Endothelial cell of umbilical vein (primary cell): Measurements from ENCODE around the gene SSC5D. TPM values are rescaled to one million over a fixed set of nuclear protein-coding genes. Genes with fewer than 3 reads are reported as not detected.

ENCODE experiments used
- BruUV-seq: library from RNA; stranded (reverse); fragments of 400-500 nt; replicated peaks from 2 replicates; lab custom pipeline; 2021; lab: Mats Ljungman, UMichigan
- CTCF ChIA-PET: fragments of 300-600, 350-600 bp; sonication (Branson Sonifier 250); formaldehyde crosslinking; loops from one replicate; lab custom pipeline; 2021; ENCODE audit warnings: antibody characterized with exemption, inconsistent platforms; lab: Charles Lee
- POLR2A ChIA-PET: fragments of 300-600, 350-600 bp; sonication (Branson Sonifier 250); formaldehyde crosslinking; loops from one replicate; lab custom pipeline; 2021; ENCODE audit warnings: antibody characterized with exemption, inconsistent platforms; lab: Charles Lee
- DNase-seq: peaks from one replicate; pipeline ENCODE4 v3.0.0-alpha.2; 2011; ENCODE audit warnings: low read depth, low spot score
- FAIRE-seq: peaks from 2 replicates; lab custom pipeline; 2011; peaks lifted over from hg19 to GRCh38; lab: Jason Lieb, UNC
- H2AFZ ChIP-seq: 2 replicates; pipeline ENCODE4 v1.6.0; 2012; ENCODE audit warnings: low read depth, low read length, control low read depth, inconsistent platforms
- H3K27ac ChIP-seq: 2 replicates; pipeline ENCODE4 v1.5.1; 2011; ENCODE audit warnings: low read depth, mild to moderate bottlenecking, control low read depth, low read length, moderate library complexity; ENCODE audit not compliant: insufficient read depth
- H3K27me3 ChIP-seq, 2 experiments: 2 replicates each; pipeline versions ENCODE4 v1.6.0 to v1.6.1; 2011; ENCODE audit warnings: low read length in 2 of 2, mixed read lengths in 1 of 2; ENCODE audit not compliant: control insufficient read depth in 2 of 2, insufficient read depth in 2 of 2
- H3K36me3 ChIP-seq, 2 experiments: 2 replicates in 1 of 2; 3 replicates in 1 of 2; pipeline ENCODE4 v1.5.1; 2011; ENCODE audit warnings: low read length in 2 of 2, mild to moderate bottlenecking in 1 of 2, moderate library complexity in 1 of 2; ENCODE audit not compliant: control insufficient read depth in 2 of 2, insufficient read depth in 2 of 2; ENCODE audit errors: extremely low read depth in 1 of 2
- H3K4me1 ChIP-seq: 3 replicates; pipeline ENCODE4 v1.5.1; 2011; ENCODE audit warnings: mild to moderate bottlenecking, low read length; ENCODE audit not compliant: control insufficient read depth, insufficient read depth; ENCODE audit errors: extremely low read depth
- H3K4me2 ChIP-seq: 2 replicates; pipeline ENCODE4 v1.6.1; 2011; ENCODE audit warnings: low read length, control low read depth, mixed read lengths; ENCODE audit not compliant: insufficient read depth
- H3K4me3 ChIP-seq, 3 experiments: fragments of 200-600 bp in 1 of 3; sonication (generic), shearing (Covaris generic) in 1 of 3; replicated peaks in 1 of 3; 2 replicates each; pipeline ENCODE4 v1.5.1; 2011 to 2016; ENCODE audit warnings: control low read depth in 3 of 3, low read length in 3 of 3, mild to moderate bottlenecking in 2 of 3, inconsistent platforms in 1 of 3, low read depth in 1 of 3, moderate library complexity in 1 of 3; ENCODE audit not compliant: insufficient read depth in 1 of 3
- H3K79me2 ChIP-seq: 2 replicates; pipeline ENCODE4 v1.6.0; 2012; ENCODE audit warnings: low read length, inconsistent platforms; ENCODE audit not compliant: control insufficient read depth, insufficient read depth
- H3K9ac ChIP-seq: replicated peaks from 2 replicates; pipeline ENCODE3; 2011; ENCODE audit warnings: low read length, control low read depth; ENCODE audit not compliant: insufficient read depth; ENCODE audit errors: extremely low read depth
- H3K9me1 ChIP-seq: replicated peaks from 3 replicates; pipeline ENCODE4 v1.6.0; 2011; ENCODE audit warnings: mild to moderate bottlenecking, low read length; ENCODE audit not compliant: control insufficient read depth, insufficient read depth; ENCODE audit errors: extremely low read depth
- H3K9me3 ChIP-seq: replicated peaks from 2 replicates; pipeline ENCODE4 v1.5.1; 2012; ENCODE audit warnings: low read length, inconsistent platforms; ENCODE audit not compliant: control insufficient read depth, insufficient read depth
- H4K20me1 ChIP-seq: replicated peaks from 2 replicates; pipeline ENCODE3; 2011; ENCODE audit warnings: mild to moderate bottlenecking, low read length; ENCODE audit not compliant: control insufficient read depth, insufficient read depth; ENCODE audit errors: extremely low read depth
- EZH2 ChIP-seq: IDR thresholded peaks from 2 replicates; pipeline ENCODE4 v1.6.1; 2012; ENCODE audit warnings: borderline replicate concordance, low read depth, mild to moderate bottlenecking, moderate library complexity, low read length, inconsistent platforms; ENCODE audit not compliant: severe bottlenecking
- FOS ChIP-seq: IDR thresholded peaks from 2 replicates; pipeline ENCODE4 v1.6.1; 2011; ENCODE audit warnings: mild to moderate bottlenecking, low read length, moderate library complexity, borderline replicate concordance; ENCODE audit not compliant: insufficient read depth
- GATA2 ChIP-seq: IDR thresholded peaks from 2 replicates; pipeline ENCODE4 v1.7.0; 2011; ENCODE audit warnings: low read depth, mild to moderate bottlenecking, moderate library complexity, mixed read lengths, low read length; ENCODE audit not compliant: insufficient read length, insufficient read depth
- JUN ChIP-seq: IDR thresholded peaks from 2 replicates; pipeline ENCODE4 v1.6.1; 2011; ENCODE audit warnings: borderline replicate concordance, low read depth; ENCODE audit not compliant: insufficient read length, insufficient read depth
- MAX ChIP-seq: IDR thresholded peaks from 2 replicates; pipeline ENCODE4 v1.6.1; 2011; ENCODE audit not compliant: insufficient read depth, insufficient read length
- MYC ChIP-seq: IDR thresholded peaks from one replicate; pipeline ENCODE4 v1.6.1; 2011; ENCODE audit warnings: mild to moderate bottlenecking, low read depth, low read length
- POLR2A ChIP-seq: IDR thresholded peaks from 2 replicates; pipeline ENCODE4 v1.6.1; 2012; ENCODE audit warnings: low read depth, mild to moderate bottlenecking, control low read depth, low read length
- POLR2AphosphoS5 ChIP-seq: IDR thresholded peaks from 2 replicates; pipeline ENCODE4 v1.6.1; 2012; ENCODE audit warnings: low read depth, mild to moderate bottlenecking, control low read depth, low read length, moderate library complexity; ENCODE audit not compliant: insufficient read depth
- dilution Hi-C: fragments of 300-500 bp; cut with MboI; formaldehyde crosslinking; loops from one replicate; pipeline ENCODE4 v1.15.0; 2019; ENCODE audit warnings: low sequenced_read_pairs; ENCODE audit not compliant: extremely low pct_ligation_motif_present
- intact Hi-C: fragments of 100-400 bp; cut with micrococcal nuclease; formaldehyde crosslinking; loops from one replicate; pipeline ENCODE4 v1.10.0; 2022
- polyA plus RNA-seq, 4 experiments: library from polyadenylated mRNA; depleted of rRNA in 3 of 4; stranded (reverse) in 3 of 4; unstranded in 1 of 4; fragments of >200 nt; gene quantifications; 2 replicates each; pipeline versions ENCODE4 v1.2.1 to v1.2.3, GENCODE V29; 2011 to 2012; ENCODE audit warnings: missing spikeins in 1 of 4
- total RNA-seq: library from RNA; stranded (reverse); gene quantifications from 2 replicates; pipeline ENCODE4 v1.2.3, GENCODE V29; 2021
- TF ChIP-seq, protein P1 (sequence below), 2 donors: IDR thresholded peaks; 1 replicate in 1 of 2; 2 replicates in 1 of 2; pipeline ENCODE4 v1.5.1; 2011; ENCODE audit warnings: low read length in 2 of 2, mild to moderate bottlenecking in 2 of 2, moderate library complexity in 2 of 2, control low read depth in 1 of 2, inconsistent platforms in 1 of 2, low read depth in 1 of 2; ENCODE audit not compliant: insufficient read depth in 1 of 2; ENCODE audit errors: extremely low read depth in 1 of 2

SSC5D gene
- total and polyA plus RNA-seq, 2 donors (not counting 3 experiments of a cell fraction or from before 2014, with no cell fraction given): 0.47 to 1.3 TPM

DNA sequence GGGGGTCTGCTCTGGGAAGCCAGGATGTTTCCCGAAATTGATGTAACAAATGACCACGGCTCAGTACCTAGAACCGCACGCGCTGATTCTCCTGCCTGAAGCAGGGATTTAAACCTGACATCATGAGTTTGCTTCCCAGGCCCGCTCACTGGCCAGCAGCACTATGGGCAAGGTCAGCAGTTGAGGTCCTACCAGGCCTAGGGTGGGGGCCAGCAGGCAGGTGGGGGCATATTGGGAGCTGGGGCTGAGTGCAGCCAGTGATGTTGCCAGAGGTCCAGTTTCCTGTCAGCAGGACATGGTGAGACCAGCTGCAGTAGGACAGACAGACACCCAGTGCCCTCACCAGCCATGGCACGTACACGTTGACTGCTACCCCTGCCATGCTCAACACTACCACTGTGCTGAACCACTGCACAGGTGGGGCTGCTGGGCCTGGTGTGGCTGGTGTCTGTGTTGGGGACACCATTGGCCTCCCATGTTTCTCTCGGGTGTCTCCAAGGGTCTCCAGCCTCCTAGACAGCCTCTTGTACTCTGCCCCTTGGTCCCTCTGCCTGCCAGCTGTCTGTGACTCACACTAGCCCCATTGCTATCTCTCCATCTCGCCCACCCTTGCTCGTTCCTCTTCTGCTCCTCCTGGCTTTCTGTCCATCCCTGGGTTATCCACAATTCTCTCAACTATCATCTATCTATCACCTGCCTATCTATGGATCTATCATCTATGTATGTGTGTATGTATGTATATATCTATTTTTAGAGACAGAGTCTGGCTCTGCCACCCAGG, 22.6 kb upstream of the SSC5D start:
- intact Hi-C loops: loop anchor here (2.0 kb wide), 1 partner anchor 21 kb away; no protein-coding TSS in a partner anchor
- POLR2A ChIA-PET: no interaction called here
- BruUV-seq: no TSS peak

More for the DNA sequence above, 22.6 kb upstream of the SSC5D start:
- dilution Hi-C loops: no loop called here
- Histone ChIP-seq H2AFZ (no peak overlapping the region), H3K4me1 (peaks cover 9% of the 10 kb centered on the region), H3K4me3 (no peak overlapping the region), H3K9ac (no peak overlapping the region), H3K9me3 (no peaks in the 10 kb centered on the region), H3K27ac (no peak overlapping the region), H3K79me2 (no peaks in the 10 kb centered on the region), H3K4me2 (no peak overlapping the region), H3K9me1 (no peaks in the 10 kb centered on the region), H3K27me3 (no peaks in the 10 kb centered on the region), H4K20me1 (no peaks in the 10 kb centered on the region), H3K36me3 (no peaks in the 10 kb centered on the region)
- no peak for DNase-seq
- CTCF ChIA-PET: interaction anchor here (0.6 to 5.1 kb wide), 6 partner anchors 16 to 325 kb away, joined by 4 to 298 read pairs (median 38); partner anchors contain the start of gene NAT14
- TF ChIP-seq MYC (no peak), MAX (no peak), POLR2A (no peak), JUN (no peak), EZH2 (no peak), FOS (no peak), POLR2AphosphoS5 (no peak), GATA2 (no peak)
- TF ChIP-seq, protein P1, sequence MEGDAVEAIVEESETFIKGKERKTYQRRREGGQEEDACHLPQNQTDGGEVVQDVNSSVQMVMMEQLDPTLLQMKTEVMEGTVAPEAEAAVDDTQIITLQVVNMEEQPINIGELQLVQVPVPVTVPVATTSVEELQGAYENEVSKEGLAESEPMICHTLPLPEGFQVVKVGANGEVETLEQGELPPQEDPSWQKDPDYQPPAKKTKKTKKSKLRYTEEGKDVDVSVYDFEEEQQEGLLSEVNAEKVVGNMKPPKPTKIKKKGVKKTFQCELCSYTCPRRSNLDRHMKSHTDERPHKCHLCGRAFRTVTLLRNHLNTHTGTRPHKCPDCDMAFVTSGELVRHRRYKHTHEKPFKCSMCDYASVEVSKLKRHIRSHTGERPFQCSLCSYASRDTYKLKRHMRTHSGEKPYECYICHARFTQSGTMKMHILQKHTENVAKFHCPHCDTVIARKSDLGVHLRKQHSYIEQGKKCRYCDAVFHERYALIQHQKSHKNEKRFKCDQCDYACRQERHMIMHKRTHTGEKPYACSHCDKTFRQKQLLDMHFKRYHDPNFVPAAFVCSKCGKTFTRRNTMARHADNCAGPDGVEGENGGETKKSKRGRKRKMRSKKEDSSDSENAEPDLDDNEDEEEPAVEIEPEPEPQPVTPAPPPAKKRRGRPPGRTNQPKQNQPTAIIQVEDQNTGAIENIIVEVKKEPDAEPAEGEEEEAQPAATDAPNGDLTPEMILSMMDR (IDR thresholded peaks at IDR 0.05; ENCODE audit: extremely low read depth in 1 of 2, insufficient read depth in 1 of 2, low read depth in 1 of 2, low read length in 2 of 2): no peak
- FAIRE-seq: no peak
